ENCODE measurements around the gene DHCR24.

Gene DHCR24

DNA sequence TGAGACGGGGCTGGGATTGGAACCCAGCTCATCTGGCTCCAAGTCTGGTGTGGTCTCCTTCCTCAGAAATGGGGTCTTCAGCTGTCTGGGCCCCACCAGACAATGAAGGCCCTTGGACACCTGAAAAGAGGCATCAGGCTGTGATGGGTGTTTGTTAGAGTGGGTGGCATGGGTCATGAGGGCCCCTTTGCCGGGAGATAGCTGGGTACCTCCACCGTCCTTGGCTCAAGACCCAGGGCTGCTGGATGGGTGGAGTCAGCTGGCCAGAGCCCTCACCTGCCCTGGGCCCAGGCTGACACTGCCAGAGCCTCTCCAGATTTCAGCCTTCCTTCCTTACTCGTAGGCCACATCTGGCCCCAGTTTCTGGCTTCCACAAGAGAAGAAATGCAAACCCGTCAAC, 72.4 kb downstream of the DHCR24 start:
- DNase-seq = no peak

GRCh38 chr1:54814126-54814498, 72.9 kb downstream of the DHCR24 start:
- TF ChIP-seq POLR2A (IDR thresholded peaks at IDR 0.05; ENCODE audit: low read length) (no peak), GATA1 (IDR thresholded peaks at IDR 0.05; ENCODE audit: low read depth, low read length) (no peak)
- DNase-seq = no peak

More for the DNA sequence above, 72.4 kb downstream of the DHCR24 start:
- TF ChIP-seq POLR2A (IDR thresholded peaks at IDR 0.05; ENCODE audit: low read length) (no peak), GATA1 (IDR thresholded peaks at IDR 0.05; ENCODE audit: low read depth, low read length) (no peak)

GRCh38 chr1:54813485-54814125, 73.4 kb downstream of the DHCR24 start:
- TF ChIP-seq GATA1 (IDR thresholded peaks at IDR 0.05; ENCODE audit: low read depth, low read length) (no peak), POLR2A (IDR thresholded peaks at IDR 0.05; ENCODE audit: low read length) (no peak)
- DNase-seq = no peak

DNA sequence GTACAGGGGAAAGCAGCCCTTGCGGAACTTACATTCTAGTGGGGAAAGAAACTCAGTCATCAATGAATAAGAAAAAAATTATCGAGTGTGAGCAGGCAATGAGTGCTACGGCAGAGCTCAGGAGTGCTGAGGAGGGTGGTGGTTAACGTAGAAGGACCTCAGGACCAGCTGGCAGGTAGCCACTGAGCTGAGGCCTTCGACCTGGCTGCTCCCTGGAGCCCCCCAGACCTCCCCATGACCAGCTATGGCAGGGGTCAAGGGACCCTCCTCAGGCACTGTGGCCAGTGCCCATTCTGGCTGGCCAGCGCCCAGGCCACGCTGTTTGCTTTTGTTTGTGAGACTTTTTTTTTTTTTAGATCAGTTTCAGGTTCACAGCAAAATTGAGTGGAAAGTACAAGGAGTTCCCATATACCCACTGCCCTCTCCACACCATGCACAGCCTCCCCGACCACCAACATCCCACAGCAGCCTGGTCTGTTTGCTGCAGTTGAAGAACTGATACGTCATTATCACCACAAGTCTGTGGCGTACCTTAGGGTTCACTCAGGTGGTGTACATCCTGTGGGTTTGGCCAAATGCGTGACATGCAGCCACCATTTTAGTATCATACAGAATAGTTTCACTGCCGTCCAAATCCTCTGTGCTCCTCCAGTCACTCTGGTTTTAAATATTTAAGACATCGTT, 74.1 kb downstream of the DHCR24 start:
- DNase-seq = no peak
- TF ChIP-seq GATA1 (IDR thresholded peaks at IDR 0.05; ENCODE audit: low read depth, low read length) (no peak), POLR2A (IDR thresholded peaks at IDR 0.05; ENCODE audit: low read length) (no peak)

DNA sequence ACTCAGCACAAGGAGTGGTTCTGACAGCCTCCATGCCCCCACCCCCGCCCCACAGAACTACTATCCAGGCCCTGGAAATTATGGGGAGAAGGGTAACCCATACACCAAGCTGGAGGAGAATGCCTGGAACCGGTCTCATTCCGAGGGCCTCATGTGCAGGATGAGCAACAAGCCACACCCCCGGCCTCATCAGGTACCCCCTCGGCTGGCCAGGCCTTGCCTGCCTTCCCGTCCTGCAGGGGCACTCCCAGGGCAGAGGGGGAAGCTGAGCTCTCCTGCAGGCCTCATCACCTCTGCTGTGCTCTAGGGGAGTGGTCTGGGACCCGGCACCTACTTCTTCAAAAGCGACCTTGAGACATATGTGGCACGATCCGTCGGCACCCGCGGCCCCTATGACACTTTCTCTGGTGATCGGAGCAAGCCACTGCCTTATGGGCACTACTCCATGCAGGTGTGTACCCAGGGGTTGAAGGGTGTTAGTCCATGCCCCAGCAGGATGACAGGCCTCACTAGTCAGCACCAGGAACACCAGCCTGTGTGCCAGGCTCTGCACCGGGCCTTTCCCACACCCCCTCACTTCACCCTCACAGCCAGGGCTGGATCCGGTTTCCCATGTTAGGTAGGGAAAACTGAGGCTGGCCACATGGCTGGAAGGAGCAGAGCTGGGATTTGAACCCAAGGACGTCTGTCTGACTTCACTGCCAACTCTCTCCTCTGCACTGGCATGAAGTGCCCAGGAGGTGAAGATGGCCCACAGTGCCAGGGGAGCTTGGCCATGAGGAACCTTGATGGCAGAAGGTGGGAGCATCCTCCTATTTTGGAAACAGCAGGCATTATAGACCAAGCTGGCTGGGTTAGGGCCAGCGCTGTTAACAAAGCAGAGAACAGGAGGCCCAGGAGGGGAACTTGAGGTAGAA, 75.0 kb downstream of the DHCR24 start:
- no peak for DNase-seq
- TF ChIP-seq POLR2A (IDR thresholded peaks at IDR 0.05; ENCODE audit: low read length) (no peak), GATA1 (IDR thresholded peaks at IDR 0.05; ENCODE audit: low read depth, low read length) (no peak)

GRCh38 chr1:54811066-54811465, 75.9 kb downstream of the DHCR24 start:
- no peak for DNase-seq
- TF ChIP-seq POLR2A (IDR thresholded peaks at IDR 0.05; ENCODE audit: low read length) (no peak), GATA1 (IDR thresholded peaks at IDR 0.05; ENCODE audit: low read depth, low read length) (no peak)

- peak; percentile 36 to 61 for DNase-seq
- TF ChIP-seq GATA1 (IDR thresholded peaks at IDR 0.05; ENCODE audit: low read depth, low read length) (no peak), POLR2A (IDR thresholded peaks at IDR 0.05; ENCODE audit: low read length) (no peak)
These were observed 76.6 kb downstream of the DHCR24 start for GRCh38 chr1:54810153-54810942.

GRCh38 chr1:54809496-54810074, 77.4 kb downstream of the DHCR24 start:
- TF ChIP-seq GATA1 (IDR thresholded peaks at IDR 0.05; ENCODE audit: low read depth, low read length) = no peak
- TF ChIP-seq POLR2A (IDR thresholded peaks at IDR 0.05; ENCODE audit: low read length) = no peak
- no peak for DNase-seq

DNA sequence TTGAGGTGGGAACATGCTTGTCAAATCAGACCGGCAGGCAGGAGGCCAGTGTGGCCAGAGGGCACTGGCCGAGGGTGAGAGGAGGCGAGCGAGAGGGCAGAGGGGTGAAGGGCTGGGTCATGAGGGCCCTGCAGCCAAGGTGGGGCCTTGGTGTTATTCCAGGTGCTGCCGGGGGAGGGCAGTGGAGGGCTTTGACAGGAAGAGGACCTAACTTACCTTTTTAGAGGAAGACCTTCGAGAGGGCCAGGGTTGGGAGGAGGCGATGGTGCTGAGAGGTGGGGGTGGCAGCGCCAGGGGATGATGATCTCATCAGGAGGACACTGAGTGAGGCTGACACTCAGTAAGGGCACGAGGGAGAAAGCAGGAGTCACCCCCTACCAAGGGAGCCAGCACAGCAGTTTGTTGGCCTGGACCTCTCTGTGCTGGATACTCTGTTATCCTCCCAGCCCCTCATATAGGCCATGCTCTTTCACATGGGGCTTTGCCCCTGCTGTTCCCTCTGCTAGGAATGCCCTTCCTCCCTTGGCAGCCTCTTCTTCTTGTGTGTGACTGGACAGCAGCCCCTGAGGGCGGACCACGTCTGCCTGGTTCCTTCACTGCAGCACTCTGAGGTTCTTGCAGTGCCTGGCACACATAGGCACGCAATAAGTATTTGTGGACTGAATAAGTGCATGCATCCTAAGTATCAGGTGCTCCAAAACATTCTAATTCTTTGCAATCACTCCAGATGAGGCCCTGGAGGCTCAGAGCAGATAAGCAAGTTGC, 78.4 kb downstream of the DHCR24 start:
- no peak for DNase-seq
- TF ChIP-seq GATA1 (IDR thresholded peaks at IDR 0.05; ENCODE audit: low read depth, low read length) = no peak
- no peak for TF ChIP-seq POLR2A (IDR thresholded peaks at IDR 0.05; ENCODE audit: low read length)

- no peak for TF ChIP-seq POLR2A (IDR thresholded peaks at IDR 0.05; ENCODE audit: low read length)
- TF ChIP-seq GATA1 (IDR thresholded peaks at IDR 0.05; ENCODE audit: low read depth, low read length) = no peak
- no peak for DNase-seq
These were observed 79.2 kb downstream of the DHCR24 start for GRCh38 chr1:54807756-54808155.

DNA sequence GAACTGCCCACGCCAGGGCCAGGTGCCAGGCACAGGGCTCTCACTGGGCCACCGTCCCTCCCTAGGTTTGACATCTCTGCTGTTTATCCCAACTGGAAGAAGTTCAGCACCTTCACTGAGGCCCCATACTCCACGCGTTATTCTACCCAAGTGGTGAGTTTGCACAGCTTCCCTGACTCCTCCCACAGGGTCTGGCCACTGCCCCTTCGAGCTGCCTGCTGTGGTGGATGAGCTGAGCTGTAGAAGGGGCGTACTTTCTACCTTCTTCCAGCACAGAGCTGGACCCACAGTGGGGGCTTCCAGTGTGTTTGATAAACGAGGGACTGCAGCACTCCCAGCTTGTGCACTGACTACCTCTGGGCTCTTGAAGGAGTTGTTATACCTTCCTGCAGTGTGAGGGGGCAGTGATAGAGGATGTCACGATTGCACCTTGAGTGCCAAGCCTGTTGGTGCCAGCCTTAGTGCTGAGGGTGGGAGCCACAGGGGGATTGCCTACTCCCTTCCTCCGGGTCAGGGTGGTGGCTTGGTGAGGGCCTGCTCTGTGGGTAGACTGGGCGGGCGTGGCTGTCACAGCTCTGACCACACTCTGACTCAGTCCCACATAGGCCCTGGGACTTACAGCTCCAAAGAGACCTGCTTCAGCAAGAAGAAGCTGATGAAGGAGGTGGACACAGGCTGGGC, 79.9 kb downstream of the DHCR24 start:
- peak in 1 of 2 experiments; percentile 8 for DNase-seq
- TF ChIP-seq GATA1 (IDR thresholded peaks at IDR 0.05; ENCODE audit: low read depth, low read length) = no peak
- TF ChIP-seq POLR2A (IDR thresholded peaks at IDR 0.05; ENCODE audit: low read length) = no peak

DNA sequence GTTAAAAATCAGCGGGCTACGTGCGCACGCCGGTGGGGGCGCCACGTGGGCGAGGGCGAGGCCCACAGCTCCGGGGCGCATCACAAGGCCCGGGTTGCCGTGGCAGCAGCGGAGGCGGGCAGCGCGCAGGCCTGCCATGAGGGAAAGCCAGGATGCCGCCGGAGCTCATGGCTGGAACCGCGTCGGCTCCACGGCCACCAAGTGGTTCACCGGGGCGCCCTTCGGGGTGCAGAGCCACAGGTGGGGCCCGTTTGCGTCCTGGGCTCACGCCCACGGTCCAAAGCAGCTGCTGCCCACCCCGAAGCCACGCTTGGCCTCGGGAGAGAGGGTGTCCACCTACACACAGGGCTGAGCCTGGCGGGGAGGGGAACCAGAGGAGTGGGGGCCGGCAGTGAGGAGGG, 81.0 kb downstream of the DHCR24 start:
- TF ChIP-seq POLR2A (IDR thresholded peaks at IDR 0.05; ENCODE audit: low read length) = no peak
- no peak for TF ChIP-seq GATA1 (IDR thresholded peaks at IDR 0.05; ENCODE audit: low read depth, low read length)
- no peak for DNase-seq

Data from erythroblast (primary cell).